GM12874 (cell line): ENCODE measurements around the gene NEO1.

Experiments
- TF ChIP-seq, protein P1 (sequence below): IDR thresholded peaks from 2 replicates; pipeline ENCODE4 v1.5.1; 2011; ENCODE audit warnings: low read depth, mild to moderate bottlenecking, control low read depth, low read length, moderate library complexity; ENCODE audit not compliant: insufficient read depth

Gene NEO1, protein sequence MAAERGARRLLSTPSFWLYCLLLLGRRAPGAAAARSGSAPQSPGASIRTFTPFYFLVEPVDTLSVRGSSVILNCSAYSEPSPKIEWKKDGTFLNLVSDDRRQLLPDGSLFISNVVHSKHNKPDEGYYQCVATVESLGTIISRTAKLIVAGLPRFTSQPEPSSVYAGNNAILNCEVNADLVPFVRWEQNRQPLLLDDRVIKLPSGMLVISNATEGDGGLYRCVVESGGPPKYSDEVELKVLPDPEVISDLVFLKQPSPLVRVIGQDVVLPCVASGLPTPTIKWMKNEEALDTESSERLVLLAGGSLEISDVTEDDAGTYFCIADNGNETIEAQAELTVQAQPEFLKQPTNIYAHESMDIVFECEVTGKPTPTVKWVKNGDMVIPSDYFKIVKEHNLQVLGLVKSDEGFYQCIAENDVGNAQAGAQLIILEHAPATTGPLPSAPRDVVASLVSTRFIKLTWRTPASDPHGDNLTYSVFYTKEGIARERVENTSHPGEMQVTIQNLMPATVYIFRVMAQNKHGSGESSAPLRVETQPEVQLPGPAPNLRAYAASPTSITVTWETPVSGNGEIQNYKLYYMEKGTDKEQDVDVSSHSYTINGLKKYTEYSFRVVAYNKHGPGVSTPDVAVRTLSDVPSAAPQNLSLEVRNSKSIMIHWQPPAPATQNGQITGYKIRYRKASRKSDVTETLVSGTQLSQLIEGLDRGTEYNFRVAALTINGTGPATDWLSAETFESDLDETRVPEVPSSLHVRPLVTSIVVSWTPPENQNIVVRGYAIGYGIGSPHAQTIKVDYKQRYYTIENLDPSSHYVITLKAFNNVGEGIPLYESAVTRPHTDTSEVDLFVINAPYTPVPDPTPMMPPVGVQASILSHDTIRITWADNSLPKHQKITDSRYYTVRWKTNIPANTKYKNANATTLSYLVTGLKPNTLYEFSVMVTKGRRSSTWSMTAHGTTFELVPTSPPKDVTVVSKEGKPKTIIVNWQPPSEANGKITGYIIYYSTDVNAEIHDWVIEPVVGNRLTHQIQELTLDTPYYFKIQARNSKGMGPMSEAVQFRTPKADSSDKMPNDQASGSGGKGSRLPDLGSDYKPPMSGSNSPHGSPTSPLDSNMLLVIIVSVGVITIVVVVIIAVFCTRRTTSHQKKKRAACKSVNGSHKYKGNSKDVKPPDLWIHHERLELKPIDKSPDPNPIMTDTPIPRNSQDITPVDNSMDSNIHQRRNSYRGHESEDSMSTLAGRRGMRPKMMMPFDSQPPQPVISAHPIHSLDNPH (N-terminal part only)

GRCh38 chr15:73051807-73052652 is at the start of gene NEO1:
TSS of gene NEO1 (plus strand) at chr15:73052463. CDS start at chr15:73052676, 213 bp downstream.
- TF ChIP-seq, protein P1, sequence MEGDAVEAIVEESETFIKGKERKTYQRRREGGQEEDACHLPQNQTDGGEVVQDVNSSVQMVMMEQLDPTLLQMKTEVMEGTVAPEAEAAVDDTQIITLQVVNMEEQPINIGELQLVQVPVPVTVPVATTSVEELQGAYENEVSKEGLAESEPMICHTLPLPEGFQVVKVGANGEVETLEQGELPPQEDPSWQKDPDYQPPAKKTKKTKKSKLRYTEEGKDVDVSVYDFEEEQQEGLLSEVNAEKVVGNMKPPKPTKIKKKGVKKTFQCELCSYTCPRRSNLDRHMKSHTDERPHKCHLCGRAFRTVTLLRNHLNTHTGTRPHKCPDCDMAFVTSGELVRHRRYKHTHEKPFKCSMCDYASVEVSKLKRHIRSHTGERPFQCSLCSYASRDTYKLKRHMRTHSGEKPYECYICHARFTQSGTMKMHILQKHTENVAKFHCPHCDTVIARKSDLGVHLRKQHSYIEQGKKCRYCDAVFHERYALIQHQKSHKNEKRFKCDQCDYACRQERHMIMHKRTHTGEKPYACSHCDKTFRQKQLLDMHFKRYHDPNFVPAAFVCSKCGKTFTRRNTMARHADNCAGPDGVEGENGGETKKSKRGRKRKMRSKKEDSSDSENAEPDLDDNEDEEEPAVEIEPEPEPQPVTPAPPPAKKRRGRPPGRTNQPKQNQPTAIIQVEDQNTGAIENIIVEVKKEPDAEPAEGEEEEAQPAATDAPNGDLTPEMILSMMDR: no peak

GRCh38 chr15:73004462-73004861 is 47.8 kb upstream of the NEO1 start:
- TF ChIP-seq, protein P1: no peak

DNA sequence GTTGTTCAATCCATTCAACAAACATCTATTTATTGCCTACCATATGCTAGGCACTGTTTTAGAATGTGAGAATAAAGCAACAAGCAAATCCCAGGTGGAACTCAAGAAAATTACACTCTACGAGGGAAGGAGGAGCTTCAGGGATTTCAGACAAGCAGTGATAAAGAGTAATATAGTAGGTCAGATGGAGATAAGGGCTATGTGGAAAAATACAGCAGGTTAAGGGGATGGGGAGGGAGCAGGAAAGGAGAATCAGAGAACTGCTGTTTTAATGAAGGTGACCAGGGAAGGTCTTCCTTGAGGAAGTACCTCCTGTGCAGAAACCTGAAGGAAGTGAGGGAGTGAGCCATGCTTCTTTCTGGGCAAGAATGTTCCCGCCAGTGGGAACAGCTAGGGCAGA is 47.2 kb upstream of the NEO1 start:
- TF ChIP-seq, protein P1: no peak

- TF ChIP-seq, protein P1: no peak
Measured at GRCh38 chr15:73005446-73005845, 46.8 kb upstream of the NEO1 start.

DNA sequence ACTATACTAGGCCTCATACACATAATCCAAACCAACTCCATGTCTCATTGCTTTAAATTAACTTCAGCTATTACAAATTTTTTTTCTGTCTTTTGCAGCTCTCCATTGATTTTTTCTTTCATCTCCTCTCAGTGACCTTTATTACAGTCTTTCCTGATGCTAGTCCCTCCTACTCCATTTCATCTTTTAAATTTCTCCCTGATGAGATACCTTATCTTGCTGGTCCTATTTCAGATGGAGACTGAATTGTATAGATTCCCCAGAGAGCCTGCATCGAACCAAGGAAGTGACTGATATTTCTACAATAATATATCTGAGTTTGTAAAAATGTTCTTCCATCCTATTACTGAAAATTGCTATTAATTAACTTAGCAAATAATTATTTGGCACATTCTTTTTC is 45.7 kb upstream of the NEO1 start:
- TF ChIP-seq, protein P1: no peak

- TF ChIP-seq, protein P1: no peak
Measured at GRCh38 chr15:73009066-73010056, 42.9 kb upstream of the NEO1 start.
